Osteocyte (in vitro differentiated cells): ENCODE measurements around the gene ANKDD1B. TPM values are rescaled to one million over a fixed set of nuclear protein-coding genes. Genes with fewer than 3 reads are reported as not detected.

Experiments
- DNase-seq: peaks from one replicate; pipeline ENCODE4 v3.0.0; 2021; ENCODE audit warnings: mixed read lengths; ENCODE audit not compliant: unreplicated experiment; ENCODE audit errors: extremely low spot score
- H3K27ac Mint-ChIP-seq: one replicate; pipeline ENCODE4 v1.8.0; 2021; ENCODE audit warnings: mild to moderate bottlenecking, mixed read lengths; ENCODE audit not compliant: unreplicated experiment
- H3K27me3 Mint-ChIP-seq: one replicate; pipeline ENCODE4 v1.8.0; 2021; ENCODE audit warnings: mixed read lengths; ENCODE audit not compliant: unreplicated experiment
- H3K36me3 Mint-ChIP-seq: one replicate; pipeline ENCODE4 v1.8.0; 2021; ENCODE audit warnings: mixed read lengths; ENCODE audit not compliant: unreplicated experiment
- H3K4me1 Mint-ChIP-seq: one replicate; pipeline ENCODE4 v1.8.0; 2021; ENCODE audit warnings: mixed read lengths; ENCODE audit not compliant: unreplicated experiment
- H3K4me3 Mint-ChIP-seq: one replicate; pipeline ENCODE4 v1.8.0; 2021; ENCODE audit warnings: mild to moderate bottlenecking, moderate library complexity, mixed read lengths; ENCODE audit not compliant: unreplicated experiment
- H3K9me3 Mint-ChIP-seq: one replicate; pipeline ENCODE4 v1.8.0; 2021; ENCODE audit warnings: mixed read lengths; ENCODE audit not compliant: unreplicated experiment
- total RNA-seq: library from RNA; stranded (reverse); gene quantifications from 2 replicates; pipeline ENCODE4 v1.2.1, GENCODE V29; 2021
- TF ChIP-seq, protein P1 (sequence below): fragments of 200-600 bp; sonication (generic); IDR thresholded peaks from 2 replicates; pipeline ENCODE4 v1.5.0; 2021; ENCODE audit warnings: antibody characterized with exemption, mild to moderate bottlenecking, moderate library complexity

Gene ANKDD1B
- total RNA-seq, 1 donor from 2014 or later: 0.67 TPM

- no peak overlapping the region for H3K27ac Mint-ChIP-seq
- H3K4me3 Mint-ChIP-seq: no peak overlapping the region
- H3K36me3 Mint-ChIP-seq: no peaks in the 10 kb centered on the region
- H3K9me3 Mint-ChIP-seq: no peaks in the 10 kb centered on the region
- TF ChIP-seq, protein P1, sequence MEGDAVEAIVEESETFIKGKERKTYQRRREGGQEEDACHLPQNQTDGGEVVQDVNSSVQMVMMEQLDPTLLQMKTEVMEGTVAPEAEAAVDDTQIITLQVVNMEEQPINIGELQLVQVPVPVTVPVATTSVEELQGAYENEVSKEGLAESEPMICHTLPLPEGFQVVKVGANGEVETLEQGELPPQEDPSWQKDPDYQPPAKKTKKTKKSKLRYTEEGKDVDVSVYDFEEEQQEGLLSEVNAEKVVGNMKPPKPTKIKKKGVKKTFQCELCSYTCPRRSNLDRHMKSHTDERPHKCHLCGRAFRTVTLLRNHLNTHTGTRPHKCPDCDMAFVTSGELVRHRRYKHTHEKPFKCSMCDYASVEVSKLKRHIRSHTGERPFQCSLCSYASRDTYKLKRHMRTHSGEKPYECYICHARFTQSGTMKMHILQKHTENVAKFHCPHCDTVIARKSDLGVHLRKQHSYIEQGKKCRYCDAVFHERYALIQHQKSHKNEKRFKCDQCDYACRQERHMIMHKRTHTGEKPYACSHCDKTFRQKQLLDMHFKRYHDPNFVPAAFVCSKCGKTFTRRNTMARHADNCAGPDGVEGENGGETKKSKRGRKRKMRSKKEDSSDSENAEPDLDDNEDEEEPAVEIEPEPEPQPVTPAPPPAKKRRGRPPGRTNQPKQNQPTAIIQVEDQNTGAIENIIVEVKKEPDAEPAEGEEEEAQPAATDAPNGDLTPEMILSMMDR: no peak
- peaks cover 7% of the 10 kb centered on the region for H3K4me1 Mint-ChIP-seq
- no peaks in the 10 kb centered on the region for H3K27me3 Mint-ChIP-seq
- DNase-seq: no peak
These were observed 49.6 kb downstream of the ANKDD1B start for GRCh38 chr5:75660678-75661465.

GRCh38 chr5:75662061-75662460 is 50.8 kb downstream of the ANKDD1B start:
- TF ChIP-seq, protein P1: no peak
- Mint-ChIP-seq H3K4me1 (peaks cover 7% of the 10 kb centered on the region), H3K36me3 (no peaks in the 10 kb centered on the region), H3K27ac (no peak overlapping the region), H3K9me3 (no peaks in the 10 kb centered on the region), H3K27me3 (no peaks in the 10 kb centered on the region), H3K4me3 (no peak overlapping the region)
- DNase-seq: no peak

- no peak for DNase-seq
- Mint-ChIP-seq H3K27ac (no peak overlapping the region), H3K9me3 (no peaks in the 10 kb centered on the region), H3K36me3 (no peaks in the 10 kb centered on the region), H3K4me1 (peaks cover 8% of the 10 kb centered on the region), H3K4me3 (no peak overlapping the region), H3K27me3 (no peaks in the 10 kb centered on the region)
- TF ChIP-seq, protein P1: no peak
These were observed 52.5 kb downstream of the ANKDD1B start for GRCh38 chr5:75663579-75664284.

- Mint-ChIP-seq H3K27me3 (no peaks in the 10 kb centered on the region), H3K36me3 (no peaks in the 10 kb centered on the region), H3K27ac (no peak overlapping the region), H3K4me3 (no peak overlapping the region), H3K9me3 (no peaks in the 10 kb centered on the region), H3K4me1 (peaks cover 16% of the 10 kb centered on the region)
- no peak for DNase-seq
- TF ChIP-seq, protein P1: no peak
These were observed 53.7 kb downstream of the ANKDD1B start for GRCh38 chr5:75664979-75665378.

GRCh38 chr5:75666801-75667200 is 55.5 kb downstream of the ANKDD1B start:
- Mint-ChIP-seq H3K27ac (no peak overlapping the region), H3K36me3 (no peaks in the 10 kb centered on the region), H3K4me1 (peaks cover 26% of the 10 kb centered on the region), H3K4me3 (no peak overlapping the region), H3K27me3 (no peaks in the 10 kb centered on the region), H3K9me3 (no peaks in the 10 kb centered on the region)
- TF ChIP-seq, protein P1: no peak
- DNase-seq: no peak
